GM19467 (cell line): ENCODE measurements around the gene POLR2J2.
"Not testable (repeated sequence)": the region's sequence is repeated elsewhere in the genome, so short reads cannot be mapped to it uniquely, and the experiment has no call there.

Experiments
- ATAC-seq: cut with Tn5 transposase; IDR thresholded peaks from one replicate; pipeline ENCODE4 v1.9.1; 2021; ENCODE audit warnings: mild to moderate bottlenecking, moderate library complexity; ENCODE audit not compliant: unreplicated experiment

The POLR2J2 gene

DNA sequence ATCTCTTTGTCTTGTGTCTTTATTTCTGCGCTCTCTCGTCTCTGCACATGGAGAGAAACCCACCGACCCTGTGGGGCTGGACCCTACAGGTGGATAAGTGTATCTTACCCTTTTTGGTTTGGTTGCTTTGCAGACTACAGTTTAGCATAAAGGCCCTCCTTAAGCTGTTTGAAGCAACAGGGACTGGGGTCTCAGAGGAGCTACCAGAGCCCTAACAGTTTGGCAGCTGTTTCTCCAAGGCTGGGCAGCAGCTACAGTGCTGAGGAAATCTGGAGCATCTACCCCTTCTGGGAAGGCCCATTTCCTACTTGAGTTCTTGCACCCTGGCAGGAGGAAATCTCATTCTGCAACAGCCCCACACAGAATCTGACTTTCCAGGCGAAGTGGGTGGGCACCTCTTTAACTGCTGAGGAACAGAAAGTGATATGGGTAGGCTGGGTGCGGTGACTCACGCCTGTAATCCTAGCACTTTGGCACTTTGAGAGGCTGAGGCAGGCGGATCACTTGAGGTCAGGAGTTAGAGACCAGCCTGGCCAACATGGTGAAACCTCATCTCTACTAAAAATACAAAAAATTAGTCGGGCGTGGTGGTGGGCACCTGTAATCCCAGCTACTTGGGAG, 2.1 kb upstream of the POLR2J2 start:
- not testable (repeated sequence) for ATAC-seq

DNA sequence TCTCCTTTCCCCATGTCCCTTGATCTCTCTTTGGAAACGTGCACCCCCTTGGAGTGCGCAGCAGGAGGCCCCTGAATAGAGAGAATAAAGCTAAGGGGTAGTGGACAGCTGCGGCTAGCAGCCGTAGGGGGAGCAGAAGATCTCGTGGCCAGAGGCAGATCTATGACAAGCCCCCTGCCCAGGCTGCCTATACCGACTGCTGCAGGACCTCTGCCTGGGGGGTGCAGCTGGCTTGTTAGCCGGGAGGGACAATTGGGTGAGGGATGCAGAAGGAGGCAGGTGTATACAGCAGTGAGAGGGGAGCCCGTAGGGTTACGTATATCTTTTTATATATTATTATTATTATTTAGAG, 469 bp upstream of the POLR2J2 start:
- ATAC-seq, result peak; percentile 18

DNA sequence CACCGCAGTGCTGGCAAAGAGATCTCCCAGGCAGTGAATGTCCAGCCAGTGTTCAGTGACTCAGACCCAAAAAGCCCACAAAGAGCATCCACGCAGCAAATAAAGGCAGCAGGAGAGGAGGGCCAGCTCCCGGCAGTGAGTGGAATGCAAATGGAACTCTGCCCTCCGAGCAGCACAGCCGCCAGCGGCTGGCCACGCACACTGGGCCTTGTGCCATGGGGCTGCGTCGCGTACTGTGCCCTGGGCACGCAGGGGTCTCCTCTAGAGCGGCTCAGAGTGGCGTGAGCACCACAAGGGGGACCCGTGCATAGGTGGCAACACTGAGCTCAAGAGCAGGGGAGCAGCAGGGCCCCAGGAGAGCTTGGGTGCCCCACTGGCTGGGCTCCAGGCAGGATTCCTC, 3.9 kb downstream of the POLR2J2 start:
- ATAC-seq, result not testable (repeated sequence)

DNA sequence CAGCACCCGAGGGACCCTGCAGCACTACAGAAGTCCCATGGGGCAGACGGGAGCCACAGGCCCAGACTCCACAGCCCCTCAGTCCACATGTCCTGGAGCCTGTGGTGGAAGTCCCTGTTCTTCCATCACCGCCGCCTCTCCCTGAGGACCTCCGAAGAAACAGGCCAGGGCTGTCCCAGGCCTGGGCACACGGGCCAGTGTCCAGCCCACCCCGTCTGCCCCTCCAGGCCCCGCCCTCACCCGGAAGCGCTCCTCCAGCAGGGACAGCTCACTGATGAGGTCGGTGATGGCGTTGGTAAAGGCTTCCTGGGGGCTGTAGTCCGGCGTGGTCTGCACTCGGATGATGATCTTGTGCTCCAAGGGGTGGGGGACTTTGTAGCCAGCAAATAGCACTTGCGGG, 4.6 kb downstream of the POLR2J2 start:
- not testable (repeated sequence) for ATAC-seq

DNA sequence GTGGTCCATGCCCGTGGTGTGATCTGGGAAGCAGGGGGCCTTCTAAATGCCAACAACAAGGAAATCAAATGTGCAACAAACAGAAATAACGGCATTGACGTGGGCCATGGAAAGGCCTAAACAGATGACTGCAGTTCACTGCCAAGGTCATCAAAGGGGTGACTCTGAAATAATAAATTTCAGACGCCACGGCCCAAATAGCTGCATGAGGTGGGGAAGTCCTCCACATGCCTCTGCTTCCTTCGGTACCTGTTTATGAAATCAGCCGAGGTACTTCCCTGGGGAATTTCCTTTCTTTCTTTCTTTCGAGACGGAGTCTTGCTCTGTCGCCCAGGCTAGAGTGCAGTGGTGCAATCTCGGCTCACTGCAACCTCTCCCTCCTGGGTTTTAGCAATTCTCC, 6.7 kb downstream of the POLR2J2 start:
- not testable (repeated sequence) for ATAC-seq

DNA sequence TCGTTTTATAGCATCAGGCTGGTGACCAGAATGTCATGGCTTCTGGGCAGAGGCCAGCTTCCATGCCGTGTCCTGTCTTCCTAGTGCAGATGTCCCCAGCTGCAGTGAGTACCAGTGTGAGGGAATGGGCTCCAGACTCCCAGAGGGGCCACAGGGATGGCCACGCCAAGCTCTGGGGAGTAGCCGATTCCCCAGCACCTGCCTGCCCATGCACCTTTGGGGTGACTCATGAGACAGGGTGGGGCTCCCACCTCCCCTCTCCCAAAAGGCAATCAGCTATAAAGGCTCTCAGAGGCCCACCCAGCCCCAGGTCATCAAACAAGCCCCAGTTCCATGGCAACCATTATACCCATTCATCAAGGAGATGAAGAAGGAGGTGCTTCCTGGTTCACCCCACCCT, 21.5 kb downstream of the POLR2J2 start, which contains the start of gene SPDYE2B:
TSS of gene SPDYE2B (plus strand) at position 396 of the 400 bp plus-strand sequence. CDS start 2,030 bp downstream, outside the sequence.
- not testable (repeated sequence) for ATAC-seq

DNA sequence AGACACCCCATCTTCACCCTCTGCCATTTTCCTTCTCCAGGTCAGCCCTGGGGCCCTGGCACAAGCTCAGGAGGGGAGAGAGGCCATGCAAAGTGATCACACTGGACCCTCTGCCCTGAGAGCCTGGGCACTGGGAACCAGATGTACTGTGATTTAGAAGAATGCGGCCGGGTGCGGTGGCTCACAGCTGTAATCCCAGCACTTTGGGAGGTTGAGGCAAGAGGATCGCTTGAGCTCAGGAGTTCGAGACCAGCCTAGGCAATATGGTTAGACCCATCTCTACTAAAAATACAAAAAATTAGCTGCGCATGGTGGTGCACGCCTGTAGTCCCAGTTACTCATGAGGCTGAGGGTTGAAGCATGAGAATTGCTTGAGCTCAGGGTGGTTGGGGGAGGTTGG, 23.6 kb downstream of the POLR2J2 start:
- ATAC-seq, result not testable (repeated sequence)

DNA sequence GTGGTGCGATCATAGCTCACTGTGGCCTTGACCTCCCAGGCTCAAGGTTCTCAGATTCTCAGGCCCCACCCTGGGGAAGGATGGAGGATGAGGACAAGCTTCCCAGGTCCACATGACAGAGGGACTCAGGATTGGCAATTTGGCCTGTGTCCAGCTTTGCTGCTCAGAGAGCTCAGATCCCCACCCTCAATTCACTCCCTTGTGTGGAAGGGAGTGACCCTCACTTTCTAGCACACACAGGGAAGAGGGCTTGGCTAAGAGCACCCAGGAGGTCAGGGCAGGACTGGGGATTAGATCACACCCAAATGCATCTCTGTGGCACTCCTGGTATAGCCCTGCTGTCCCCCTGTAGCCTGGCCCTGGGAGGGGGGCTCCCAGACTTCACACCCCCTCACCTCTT, 28.1 kb downstream of the POLR2J2 start:
- not testable (repeated sequence) for ATAC-seq

DNA sequence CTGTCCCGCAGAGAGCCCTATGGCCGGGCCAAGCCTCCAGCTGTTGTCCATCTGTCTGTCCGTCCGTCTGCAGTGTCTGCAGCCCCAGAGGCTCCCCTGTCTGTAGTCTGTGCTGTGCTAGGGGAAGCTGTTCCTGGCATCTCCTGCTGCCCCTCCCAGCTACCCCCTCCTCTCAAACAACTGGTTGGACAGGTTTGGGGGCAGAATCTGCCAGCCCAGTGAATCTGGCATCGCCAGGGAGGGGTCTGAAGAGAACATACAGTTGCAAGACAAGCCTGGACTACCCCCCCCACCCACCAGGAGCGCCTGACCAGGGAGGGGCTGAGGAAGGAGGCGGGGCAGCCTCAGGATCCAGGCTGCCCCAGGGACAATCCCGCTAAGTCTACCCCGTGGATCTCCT, 28.8 kb downstream of the POLR2J2 start, which contains the start of gene UPK3BL1:
TSS of gene UPK3BL1 (minus strand) at position 101 of the 400 bp plus-strand sequence. CDS start at position 51, 50 bp downstream.
- not testable (repeated sequence) for ATAC-seq

DNA sequence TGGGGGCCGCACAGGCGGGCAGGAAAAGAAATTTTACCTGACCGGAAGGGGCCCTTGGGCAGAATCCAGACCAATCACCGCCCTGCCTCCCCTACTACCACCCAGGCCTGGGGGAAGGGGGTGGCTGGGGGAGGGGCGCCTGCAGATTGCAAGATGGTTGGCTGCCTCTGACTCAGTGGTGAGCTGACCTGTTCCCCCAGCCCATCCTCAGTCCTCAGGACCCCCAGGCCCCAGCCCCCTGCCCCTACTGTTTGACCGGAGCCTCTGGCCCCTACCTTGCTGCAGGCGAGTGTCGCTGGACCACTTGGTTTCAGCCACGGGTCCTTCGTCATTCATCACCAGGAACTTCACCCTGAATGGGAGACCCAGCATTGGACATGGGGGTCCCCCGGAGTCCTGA, 32.6 kb downstream of the POLR2J2 start:
- not testable (repeated sequence) for ATAC-seq

DNA sequence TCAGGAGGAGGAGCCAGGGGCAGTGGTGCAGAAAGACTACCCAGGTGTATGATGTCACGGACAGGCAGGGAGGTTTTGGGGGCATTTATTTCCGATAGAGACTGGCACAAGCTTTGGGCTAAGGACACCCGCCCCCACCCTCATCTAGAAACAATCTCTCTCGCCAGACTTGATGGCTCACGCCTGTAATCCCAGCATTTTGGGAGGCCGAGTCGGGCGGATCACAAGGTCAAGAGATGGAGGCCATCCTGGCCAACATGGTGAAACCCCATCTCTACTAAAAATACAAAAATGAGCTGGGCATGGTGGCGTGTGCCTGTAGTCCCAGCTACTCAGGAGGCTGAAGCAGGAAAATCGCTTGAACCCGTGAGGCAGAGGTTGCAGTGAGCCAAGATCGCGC, 34.5 kb downstream of the POLR2J2 start:
- ATAC-seq, result not testable (repeated sequence)

DNA sequence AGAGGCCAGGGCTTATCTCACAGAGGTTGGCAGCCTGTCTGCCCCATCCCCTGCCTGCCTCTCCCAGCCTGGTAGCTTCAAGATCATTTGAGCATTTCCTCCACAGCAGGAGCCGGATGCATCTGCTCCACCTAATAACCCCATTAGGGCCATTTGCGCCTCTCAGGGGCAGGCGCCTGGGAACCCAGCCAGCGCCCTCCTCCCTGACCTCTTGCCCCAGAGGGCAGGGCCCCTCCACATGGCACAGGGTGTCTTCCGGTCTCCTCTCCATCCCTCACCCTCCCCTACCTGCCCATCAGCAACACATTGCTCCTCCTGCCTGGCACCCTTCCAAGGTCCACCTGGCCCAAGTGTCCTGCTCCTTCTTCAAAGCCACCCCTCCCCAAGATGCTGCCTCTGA, 36.1 kb downstream of the POLR2J2 start:
- not testable (repeated sequence) for ATAC-seq

DNA sequence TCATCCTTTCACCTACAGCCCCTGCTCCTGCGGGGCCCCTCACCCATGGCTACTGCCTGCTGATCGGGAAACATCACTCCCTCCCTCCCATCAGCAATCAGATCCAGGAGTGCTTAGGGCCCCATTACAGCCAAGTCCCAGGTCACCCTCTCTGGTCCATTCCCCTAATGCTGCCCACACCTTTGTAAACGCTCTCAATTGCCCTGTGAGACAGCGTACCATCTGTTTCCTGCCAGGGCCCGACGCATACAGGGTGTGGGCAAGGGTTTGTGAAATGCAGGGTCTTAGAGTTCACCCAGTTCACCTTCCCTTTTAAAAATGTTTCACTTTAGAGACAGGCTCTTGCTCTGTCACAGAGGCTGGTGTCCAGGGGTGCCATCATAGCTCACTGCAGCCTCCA, 37.2 kb downstream of the POLR2J2 start:
- ATAC-seq, result not testable (repeated sequence)

DNA sequence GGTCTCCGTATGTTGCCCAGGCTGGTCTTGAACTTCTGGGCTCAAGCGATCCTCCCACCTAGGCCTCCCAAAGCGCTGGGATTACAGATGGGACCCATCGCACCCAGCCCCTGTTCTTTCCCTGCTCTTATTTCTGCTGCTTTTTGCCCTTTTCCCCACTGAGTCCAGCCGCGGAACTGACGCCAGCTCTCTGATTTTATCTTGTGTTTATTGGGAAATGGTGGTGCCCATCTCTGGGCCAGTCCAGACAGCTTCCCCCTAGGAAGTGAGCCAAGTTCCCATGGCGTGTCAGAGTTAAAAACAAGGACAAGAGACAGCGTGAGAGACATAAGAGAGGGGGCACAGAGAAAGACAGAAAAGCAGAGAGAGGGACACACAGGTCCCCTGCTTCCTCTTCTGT, 40.8 kb downstream of the POLR2J2 start:
- not testable (repeated sequence) for ATAC-seq

DNA sequence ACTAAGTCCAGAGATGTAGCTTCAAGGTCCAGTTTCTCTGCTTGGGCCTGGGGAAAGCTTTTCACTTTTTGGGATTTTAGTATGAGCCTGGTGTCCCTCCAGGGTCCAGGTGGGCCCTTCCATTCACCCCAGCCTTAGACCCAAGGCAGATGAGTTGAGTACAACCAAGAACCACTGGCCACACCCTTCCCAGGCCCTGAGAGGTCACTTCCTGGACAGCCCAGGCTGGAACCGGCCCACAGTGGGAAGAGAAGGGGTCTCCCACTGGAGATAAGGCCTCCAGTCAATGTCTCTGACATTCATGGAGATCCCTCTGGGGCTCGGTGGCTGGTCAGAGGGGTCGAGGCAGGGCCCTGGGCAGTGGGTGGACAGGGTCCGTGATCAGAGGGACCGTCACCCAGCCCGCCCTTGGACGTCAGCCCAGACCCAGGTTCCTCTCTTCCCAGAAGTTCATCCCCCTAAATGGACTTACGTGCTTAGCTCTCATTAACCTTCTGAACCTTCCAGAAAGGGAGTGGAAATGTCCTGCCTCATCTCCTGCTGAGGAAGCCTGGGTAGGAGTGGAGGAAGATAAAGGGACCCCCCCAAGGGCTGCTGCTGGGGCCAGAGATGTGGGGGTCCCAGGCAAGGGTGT, 44.1 kb downstream of the POLR2J2 start:
- ATAC-seq, result not testable (repeated sequence)

DNA sequence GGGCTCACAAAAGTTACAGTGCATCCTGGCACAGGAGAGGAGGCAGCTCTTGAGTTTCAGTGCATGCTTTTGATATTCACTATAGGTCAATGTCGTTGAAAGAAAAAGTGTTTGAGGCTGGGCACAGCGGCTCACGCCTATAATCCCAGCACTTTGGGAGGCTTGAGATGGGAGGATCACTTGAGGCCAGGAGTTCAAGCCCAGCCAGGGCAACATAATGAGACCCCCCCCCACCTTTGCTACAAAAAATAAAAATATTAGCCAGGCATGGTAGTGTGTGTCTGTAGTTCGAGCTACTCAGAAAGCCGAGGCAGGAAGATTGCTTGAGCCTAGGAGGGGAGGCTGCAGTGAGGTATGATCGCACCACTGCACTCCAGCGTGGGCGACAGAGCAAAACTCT, 53.3 kb downstream of the POLR2J2 start:
- ATAC-seq, result not testable (repeated sequence)

DNA sequence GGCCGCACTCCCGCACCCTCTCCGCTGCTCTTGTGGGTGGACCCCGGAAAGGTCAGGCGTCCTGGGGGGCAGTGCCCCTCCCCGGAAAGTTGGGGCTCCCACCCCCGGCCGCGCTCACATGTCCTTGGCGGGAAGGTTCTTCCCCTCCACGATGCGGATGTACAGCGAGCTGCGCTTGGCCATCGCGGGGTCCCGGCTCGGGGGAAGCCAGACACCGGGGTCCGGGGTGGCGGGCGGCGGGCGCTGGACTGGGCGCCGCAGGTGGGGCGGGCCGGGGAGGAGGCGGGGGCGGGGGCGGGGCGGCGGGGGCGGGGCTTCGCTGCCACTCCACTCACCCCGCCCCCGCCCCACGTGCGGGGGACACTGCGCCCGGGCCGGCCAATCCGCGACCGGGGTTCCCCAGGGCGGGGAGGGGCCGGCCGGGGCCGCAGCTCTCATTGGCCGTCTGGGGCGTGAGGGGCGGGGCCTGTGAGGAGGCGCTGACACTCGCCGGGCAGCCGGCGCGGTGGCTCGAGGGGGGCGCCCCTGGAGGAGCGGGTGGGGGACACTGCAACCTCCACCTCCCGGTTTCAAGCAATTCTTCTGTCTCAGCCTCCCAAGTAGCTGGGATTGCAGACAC, 54.8 kb downstream of the POLR2J2 start, which contains the start of gene RASA4:
TSS of gene RASA4 (minus strand) at position 250 of the 619 bp plus-strand sequence. CDS start at position 183, 67 bp downstream.
- peak; percentile 71 for ATAC-seq
